ENCODE measurements around the gene SV2C. TPM values are rescaled to one million over a fixed set of nuclear protein-coding genes. Genes with fewer than 3 reads are reported as not detected.

Gene SV2C
- total and polyA plus RNA-seq, 2 donors (not counting 1 experiment from before 2014, with no cell fraction given), result not detected

GRCh38 chr5:76125346-76125745 lies 42.2 kb downstream of the SV2C start:
- intact Hi-C loops (cut with micrococcal nuclease), result no loop called here
- ChIA-PET POLR2A (no interaction called here), CTCF (no interaction called here)
- no peak overlapping the region for H3K4me2 ChIP-seq (replicated peaks; ENCODE audit: low read depth, low read length, poor library complexity, severe bottlenecking)
- no peaks in the 10 kb centered on the region for H3K4me1 Mint-ChIP-seq
- no peak overlapping the region for H3K27ac Mint-ChIP-seq
- H4K20me1 ChIP-seq (ENCODE audit: control insufficient read depth, insufficient read depth, low read length, poor library complexity, severe bottlenecking), result no peaks in the 10 kb centered on the region
- DNase-seq, result no peak
- TF ChIP-seq EZH2 (IDR thresholded peaks at IDR 0.05; ENCODE audit: borderline replicate concordance, insufficient read depth, low read depth, low read length, poor library complexity, severe bottlenecking) (no peak), CTCF (IDR thresholded peaks at IDR 0.05) (no peak)
- no peak overlapping the region for H3K27ac ChIP-seq (ENCODE audit: low read length in 2 of 2)
- peaks cover 2% of the 10 kb centered on the region for H3K9me3 Mint-ChIP-seq (ENCODE audit: insufficient read depth)
- peaks cover 17% of the 10 kb centered on the region for H3K27me3 Mint-ChIP-seq
- no peaks in the 10 kb centered on the region for H3K9me3 ChIP-seq (ENCODE audit: control extremely low read depth in 1 of 3, control insufficient read depth in 2 of 3, insufficient read depth in 1 of 3, low read length in 2 of 3)
- no peak overlapping the region for H2AFZ ChIP-seq (ENCODE audit: insufficient read depth, low read depth, low read length, poor library complexity, severe bottlenecking)
- H3K4me3 Mint-ChIP-seq, result no peak overlapping the region
- H3K36me3 ChIP-seq (replicated peaks in 1 of 2; ENCODE audit: control extremely low read depth in 1 of 2, control insufficient read depth in 1 of 2, extremely low read depth in 1 of 2, insufficient read depth in 2 of 2, low read length in 1 of 2), result no peaks in the 10 kb centered on the region
- H3K27me3 ChIP-seq (replicated peaks in 1 of 4; ENCODE audit: control extremely low read depth in 1 of 4, control insufficient read depth in 3 of 4, insufficient read depth in 4 of 4, low read length in 3 of 4), result peaks cover 0 to 3% (median 1%) of the 10 kb centered on the region in 4 experiments
- no peak overlapping the region for H3K9ac ChIP-seq (ENCODE audit: low read length)
- no peaks in the 10 kb centered on the region for H3K4me1 ChIP-seq (ENCODE audit: control insufficient read depth in 2 of 2, insufficient read depth in 2 of 2, low read length in 2 of 2)
- no peak for ATAC-seq (ENCODE audit: low read depth)
- no peak overlapping the region for H3K4me3 ChIP-seq (ENCODE audit: control extremely low read depth in 1 of 5, extremely low read depth in 1 of 5, insufficient read depth in 1 of 5, low read depth in 2 of 5, low read length in 4 of 5)
- H3K79me2 ChIP-seq (ENCODE audit: control insufficient read depth, insufficient read depth, low read length), result no peaks in the 10 kb centered on the region

GRCh38 chr5:76125888-76126287 lies 42.7 kb downstream of the SV2C start:
- Histone ChIP-seq H3K79me2 (ENCODE audit: control insufficient read depth, insufficient read depth, low read length) (no peaks in the 10 kb centered on the region), H3K4me2 (replicated peaks; ENCODE audit: low read depth, low read length, poor library complexity, severe bottlenecking) (no peak overlapping the region), H3K27ac (ENCODE audit: low read length in 2 of 2) (no peak overlapping the region), H3K9me3 (ENCODE audit: control extremely low read depth in 1 of 3, control insufficient read depth in 2 of 3, insufficient read depth in 1 of 3, low read length in 2 of 3) (no peaks in the 10 kb centered on the region), H3K27me3 (replicated peaks in 1 of 4; ENCODE audit: control extremely low read depth in 1 of 4, control insufficient read depth in 3 of 4, insufficient read depth in 4 of 4, low read length in 3 of 4) (peaks cover 0 to 3% (median 1%) of the 10 kb centered on the region in 4 experiments), H2AFZ (ENCODE audit: insufficient read depth, low read depth, low read length, poor library complexity, severe bottlenecking) (no peak overlapping the region), H3K36me3 (replicated peaks in 1 of 2; ENCODE audit: control extremely low read depth in 1 of 2, control insufficient read depth in 1 of 2, extremely low read depth in 1 of 2, insufficient read depth in 2 of 2, low read length in 1 of 2) (no peaks in the 10 kb centered on the region), H4K20me1 (ENCODE audit: control insufficient read depth, insufficient read depth, low read length, poor library complexity, severe bottlenecking) (no peaks in the 10 kb centered on the region), H3K4me3 (ENCODE audit: control extremely low read depth in 1 of 5, extremely low read depth in 1 of 5, insufficient read depth in 1 of 5, low read depth in 2 of 5, low read length in 4 of 5) (no peak overlapping the region), H3K9ac (ENCODE audit: low read length) (no peak overlapping the region), H3K4me1 (ENCODE audit: control insufficient read depth in 2 of 2, insufficient read depth in 2 of 2, low read length in 2 of 2) (no peaks in the 10 kb centered on the region)
- WGBS (ENCODE audit: insufficient coverage), result 69% methylated on average over 2 of the region's 3 CpGs
- peaks cover 22% of the 10 kb centered on the region for H3K27me3 Mint-ChIP-seq
- DNase-seq (no peak), ATAC-seq (ENCODE audit: low read depth) (no peak)
- TF ChIP-seq CTCF (IDR thresholded peaks at IDR 0.05) (no peak), EZH2 (IDR thresholded peaks at IDR 0.05; ENCODE audit: borderline replicate concordance, insufficient read depth, low read depth, low read length, poor library complexity, severe bottlenecking) (no peak)
- peaks cover 2% of the 10 kb centered on the region for H3K9me3 Mint-ChIP-seq (ENCODE audit: insufficient read depth)
- H3K4me1 Mint-ChIP-seq, result no peaks in the 10 kb centered on the region
- CTCF ChIA-PET, result no interaction called here
- no peak overlapping the region for H3K4me3 Mint-ChIP-seq
- H3K27ac Mint-ChIP-seq, result no peak overlapping the region
- POLR2A ChIA-PET, result no interaction called here
- intact Hi-C loops (cut with micrococcal nuclease), result no loop called here
